D721Med (cell line): ENCODE results near the gene SRY.

Experiments used
- DNase-seq: peaks from one replicate; pipeline ENCODE4 v3.0.0; 2011; ENCODE audit warnings: low spot score; ENCODE audit not compliant: insufficient read length
- FAIRE-seq: peaks from 2 replicates; lab custom pipeline; 2011; peaks lifted over from hg19 to GRCh38; lab: Jason Lieb, UNC
- TF ChIP-seq, protein P1 (sequence below): IDR thresholded peaks from 2 replicates; pipeline ENCODE4 v1.5.1; 2012; ENCODE audit warnings: mild to moderate bottlenecking, control low read depth; ENCODE audit not compliant: insufficient read depth; ENCODE audit errors: missing control alignments

Gene SRY

DNA sequence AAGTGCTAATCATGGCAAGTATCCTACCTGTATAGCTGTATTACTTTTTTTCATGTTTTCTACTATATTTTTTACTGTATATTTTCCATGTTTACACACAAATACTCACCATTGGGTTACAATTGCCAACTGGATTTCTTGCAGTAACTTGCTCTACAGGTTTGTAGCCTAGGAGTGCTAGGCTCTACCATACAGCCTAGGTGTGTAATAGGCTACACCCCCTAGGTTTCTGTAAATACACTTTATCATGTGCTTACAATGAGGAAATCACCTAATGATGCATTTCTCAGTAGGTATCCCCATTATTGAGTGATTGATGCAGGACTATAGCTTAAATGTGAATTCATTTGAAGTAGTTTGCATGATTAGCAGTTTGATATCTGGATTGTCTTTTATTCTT is 10.5 kb upstream of the SRY start:
- FAIRE-seq (no peak), DNase-seq (no peak)
- TF ChIP-seq, protein P1, sequence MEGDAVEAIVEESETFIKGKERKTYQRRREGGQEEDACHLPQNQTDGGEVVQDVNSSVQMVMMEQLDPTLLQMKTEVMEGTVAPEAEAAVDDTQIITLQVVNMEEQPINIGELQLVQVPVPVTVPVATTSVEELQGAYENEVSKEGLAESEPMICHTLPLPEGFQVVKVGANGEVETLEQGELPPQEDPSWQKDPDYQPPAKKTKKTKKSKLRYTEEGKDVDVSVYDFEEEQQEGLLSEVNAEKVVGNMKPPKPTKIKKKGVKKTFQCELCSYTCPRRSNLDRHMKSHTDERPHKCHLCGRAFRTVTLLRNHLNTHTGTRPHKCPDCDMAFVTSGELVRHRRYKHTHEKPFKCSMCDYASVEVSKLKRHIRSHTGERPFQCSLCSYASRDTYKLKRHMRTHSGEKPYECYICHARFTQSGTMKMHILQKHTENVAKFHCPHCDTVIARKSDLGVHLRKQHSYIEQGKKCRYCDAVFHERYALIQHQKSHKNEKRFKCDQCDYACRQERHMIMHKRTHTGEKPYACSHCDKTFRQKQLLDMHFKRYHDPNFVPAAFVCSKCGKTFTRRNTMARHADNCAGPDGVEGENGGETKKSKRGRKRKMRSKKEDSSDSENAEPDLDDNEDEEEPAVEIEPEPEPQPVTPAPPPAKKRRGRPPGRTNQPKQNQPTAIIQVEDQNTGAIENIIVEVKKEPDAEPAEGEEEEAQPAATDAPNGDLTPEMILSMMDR = no peak

DNA sequence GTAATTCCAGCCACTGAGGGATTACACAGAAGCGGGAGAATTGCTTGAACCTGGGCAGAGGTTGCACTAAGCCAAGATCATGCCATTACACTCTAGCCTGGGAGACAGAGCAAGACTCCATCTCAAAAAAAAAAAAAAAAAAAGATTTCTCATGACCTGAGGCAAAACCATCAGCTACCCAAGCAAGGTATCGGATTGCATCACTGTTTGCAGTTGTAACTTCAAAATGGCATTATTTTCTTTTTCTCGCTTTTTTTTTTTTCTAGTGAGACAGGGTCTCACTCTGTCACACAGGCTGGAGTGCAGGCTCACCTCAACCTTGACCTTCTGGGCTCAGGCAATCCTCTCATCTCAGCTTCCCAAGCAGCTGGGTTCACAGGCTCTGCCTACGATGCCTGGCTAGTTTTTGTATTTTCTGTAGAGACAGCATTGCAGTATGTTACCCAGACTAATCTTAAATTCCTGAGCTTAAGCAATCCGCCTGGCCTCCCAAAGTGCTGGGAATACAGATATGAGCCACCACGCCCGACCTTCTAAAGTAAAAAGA is 9.6 kb upstream of the SRY start:
- TF ChIP-seq, protein P1 = no peak
- no peak for FAIRE-seq
- DNase-seq = no peak

DNA sequence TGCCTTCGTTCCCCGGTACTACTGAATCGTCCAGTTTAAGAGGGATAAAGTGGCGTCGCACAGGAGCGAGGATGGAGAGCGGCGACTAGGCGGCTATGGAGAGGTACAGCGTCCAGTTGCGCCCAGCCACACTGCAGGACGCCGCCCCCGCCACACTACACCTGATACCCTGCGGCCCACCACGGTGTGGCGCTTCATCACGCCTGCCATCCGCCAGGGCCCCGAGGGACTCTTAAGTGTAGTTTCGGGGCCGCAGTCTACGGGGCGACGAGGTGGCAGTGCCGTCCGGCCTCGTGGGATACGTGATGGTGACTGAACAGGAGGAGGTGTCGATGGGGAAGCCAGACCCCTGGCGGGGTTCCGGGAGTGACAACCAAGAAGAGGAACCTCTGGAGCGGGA is 2.3 kb upstream of the SRY start:
- FAIRE-seq (no peak), DNase-seq (no peak)
- TF ChIP-seq, protein P1 = no peak

DNA sequence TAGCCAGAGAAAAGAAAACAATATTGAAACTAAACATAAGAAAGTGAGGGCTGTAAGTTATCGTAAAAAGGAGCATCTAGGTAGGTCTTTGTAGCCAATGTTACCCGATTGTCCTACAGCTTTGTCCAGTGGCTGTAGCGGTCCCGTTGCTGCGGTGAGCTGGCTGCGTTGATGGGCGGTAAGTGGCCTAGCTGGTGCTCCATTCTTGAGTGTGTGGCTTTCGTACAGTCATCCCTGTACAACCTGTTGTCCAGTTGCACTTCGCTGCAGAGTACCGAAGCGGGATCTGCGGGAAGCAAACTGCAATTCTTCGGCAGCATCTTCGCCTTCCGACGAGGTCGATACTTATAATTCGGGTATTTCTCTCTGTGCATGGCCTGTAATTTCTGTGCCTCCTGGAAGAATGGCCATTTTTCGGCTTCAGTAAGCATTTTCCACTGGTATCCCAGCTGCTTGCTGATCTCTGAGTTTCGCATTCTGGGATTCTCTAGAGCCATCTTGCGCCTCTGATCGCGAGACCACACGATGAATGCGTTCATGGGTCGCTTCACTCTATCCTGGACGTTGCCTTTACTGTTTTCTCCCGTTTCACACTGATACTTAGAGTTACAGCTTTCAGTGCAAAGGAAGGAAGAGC is 488 bp downstream of the SRY start:
- FAIRE-seq = no peak

More for the DNA sequence above, 488 bp downstream of the SRY start:
- DNase-seq = no peak
- TF ChIP-seq, protein P1 = no peak
